Osteoblast (primary cell): ENCODE data around the gene MYO1G. TPM values are rescaled to one million over a fixed set of nuclear protein-coding genes. Genes with fewer than 3 reads are reported as not detected.
A peak's percentile ranks its signal among the peaks of the same experiment; 100 is the strongest.

ENCODE experiments used
- DNase-seq: peaks from one replicate; pipeline ENCODE4 v3.0.0; 2011; ENCODE audit warnings: low spot score, mixed read lengths; ENCODE audit not compliant: insufficient read length; ENCODE audit errors: missing footprints
- H2AFZ ChIP-seq: 2 replicates; pipeline ENCODE4 v1.6.0; 2011; ENCODE audit warnings: mild to moderate bottlenecking, low read length
- H3K27ac ChIP-seq: 2 replicates; pipeline ENCODE4 v1.5.1; 2011; ENCODE audit warnings: mild to moderate bottlenecking, low read depth, low read length, moderate library complexity
- H3K27me3 ChIP-seq: 2 replicates; pipeline ENCODE4 v1.6.0; 2012; ENCODE audit warnings: mild to moderate bottlenecking, control low read depth, inconsistent platforms, low read length, moderate library complexity; ENCODE audit not compliant: insufficient read depth
- H3K36me3 ChIP-seq: 2 replicates; pipeline ENCODE4 v1.5.1; 2011; ENCODE audit warnings: mild to moderate bottlenecking, low read length, control low read depth, moderate library complexity; ENCODE audit not compliant: insufficient read depth
- H3K4me1 ChIP-seq: 2 replicates; pipeline ENCODE4 v1.5.1; 2011; ENCODE audit warnings: mild to moderate bottlenecking, low read length, control low read depth, moderate library complexity; ENCODE audit not compliant: insufficient read depth
- H3K4me2 ChIP-seq: 2 replicates; pipeline ENCODE4 v1.6.0; 2011; ENCODE audit warnings: mild to moderate bottlenecking, low read length; ENCODE audit not compliant: insufficient read depth
- H3K4me3 ChIP-seq: fragments of 200-600 bp; sonication (generic); 3 replicates; pipeline ENCODE4 v1.5.1; 2012; ENCODE audit warnings: mild to moderate bottlenecking, low read length, inconsistent platforms; ENCODE audit not compliant: insufficient read depth
- H3K79me2 ChIP-seq: 2 replicates; pipeline ENCODE4 v1.6.0; 2012; ENCODE audit warnings: mild to moderate bottlenecking, low read length, control low read depth, inconsistent platforms; ENCODE audit not compliant: insufficient read depth
- H3K9me3 ChIP-seq: 2 replicates; pipeline ENCODE4 v1.5.1; 2011; ENCODE audit warnings: low read depth, low read length, control low read depth
- H4K20me1 ChIP-seq: 2 replicates; pipeline ENCODE4 v1.6.0; 2012; ENCODE audit warnings: mild to moderate bottlenecking, low read length, control low read depth; ENCODE audit not compliant: insufficient read depth
- CTCF ChIP-seq: IDR thresholded peaks from 2 replicates; pipeline ENCODE4 v1.5.1; 2011; ENCODE audit warnings: mild to moderate bottlenecking, low read depth, low read length, moderate library complexity; ENCODE audit errors: extremely low read depth
- total RNA-seq: library from RNA; depleted of rRNA; stranded (reverse); fragments of >200 nt; gene quantifications from 2 replicates; pipeline ENCODE4 v1.2.3, GENCODE V29; 2012

Gene MYO1G
- total RNA-seq, 1 donor: 0.36 TPM

GRCh38 chr7:45021604-45022296, 42.9 kb upstream of the MYO1G start:
- Histone ChIP-seq H3K4me1 (peaks cover 2% of the 10 kb centered on the region), H3K27ac (peak overlapping the region; percentile 37), H3K36me3 (peaks cover 8% of the 10 kb centered on the region), H3K4me3 (no peak overlapping the region), H3K9me3 (no peaks in the 10 kb centered on the region), H2AFZ (no peak overlapping the region), H3K27me3 (no peaks in the 10 kb centered on the region), H3K79me2 (peaks cover 71% of the 10 kb centered on the region), H4K20me1 (peaks cover 22% of the 10 kb centered on the region), H3K4me2 (no peak overlapping the region)
- DNase-seq: peak; percentile 55
- TF ChIP-seq CTCF: no peak

- no peaks in the 10 kb centered on the region for H3K27me3 ChIP-seq
- peaks cover 22% of the 10 kb centered on the region for H4K20me1 ChIP-seq
- no peak overlapping the region for H3K4me2 ChIP-seq
- H3K4me1 ChIP-seq: peaks cover 2% of the 10 kb centered on the region
- H3K4me3 ChIP-seq: no peak overlapping the region
- H3K9me3 ChIP-seq: no peaks in the 10 kb centered on the region
- TF ChIP-seq CTCF: no peak
- H2AFZ ChIP-seq: no peak overlapping the region
- peaks cover 8% of the 10 kb centered on the region for H3K36me3 ChIP-seq
- peaks cover 68% of the 10 kb centered on the region for H3K79me2 ChIP-seq
- H3K27ac ChIP-seq: no peak overlapping the region
- DNase-seq: no peak
These were observed 42.1 kb upstream of the MYO1G start for GRCh38 chr7:45020915-45021314.

GRCh38 chr7:45017253-45017652, 38.4 kb upstream of the MYO1G start:
- Histone ChIP-seq H3K27ac (no peak overlapping the region), H2AFZ (no peak overlapping the region), H3K36me3 (peaks cover 8% of the 10 kb centered on the region), H4K20me1 (peaks cover 28% of the 10 kb centered on the region), H3K9me3 (no peaks in the 10 kb centered on the region), H3K79me2 (peaks cover 68% of the 10 kb centered on the region), H3K4me2 (no peak overlapping the region), H3K27me3 (no peaks in the 10 kb centered on the region), H3K4me1 (peaks cover 2% of the 10 kb centered on the region), H3K4me3 (no peak overlapping the region)
- TF ChIP-seq CTCF: no peak
- DNase-seq: no peak

- Histone ChIP-seq H3K36me3 (peaks cover 8% of the 10 kb centered on the region), H3K9me3 (no peaks in the 10 kb centered on the region), H3K27me3 (no peaks in the 10 kb centered on the region), H3K79me2 (peaks cover 68% of the 10 kb centered on the region), H3K27ac (no peak overlapping the region), H2AFZ (no peak overlapping the region), H3K4me1 (no peaks in the 10 kb centered on the region), H3K4me3 (no peak overlapping the region), H4K20me1 (peaks cover 18% of the 10 kb centered on the region), H3K4me2 (no peak overlapping the region)
- no peak for DNase-seq
- no peak for TF ChIP-seq CTCF
These were observed 36.5 kb upstream of the MYO1G start for GRCh38 chr7:45015313-45015712.
